ENCODE results near the gene MUS81.

- TF ChIP-seq CTCF (IDR thresholded peaks at IDR 0.05): no peak
- TF ChIP-seq ZFX (IDR thresholded peaks at IDR 0.05; ENCODE audit: borderline replicate concordance): no peak
Observed at GRCh38 chr11:65880844-65881421, 20.7 kb downstream of the MUS81 start.
